ENCODE measurements around the gene NKX1-1.
"Not testable (repeated sequence)": the region's sequence is repeated elsewhere in the genome, so short reads cannot be mapped to it uniquely, and the experiment has no call there.

The NKX1-1 gene

GRCh38 chr4:1403591-1404572 is 2.4 kb downstream of the NKX1-1 start:
- DNase-seq, result peak in 2 of 3 donors; percentile 17 to 37

GRCh38 chr4:1403177-1403583 is 3.1 kb downstream of the NKX1-1 start:
- no peak for DNase-seq

GRCh38 chr4:1402516-1403091 is 3.6 kb downstream of the NKX1-1 start:
- DNase-seq, result no peak

GRCh38 chr4:1402021-1402515 is 4.2 kb downstream of the NKX1-1 start:
- no peak for DNase-seq

GRCh38 chr4:1401409-1402020 is 4.7 kb downstream of the NKX1-1 start:
- no peak for DNase-seq

GRCh38 chr4:1400831-1401408 is 5.3 kb downstream of the NKX1-1 start:
- no peak for DNase-seq

GRCh38 chr4:1400191-1400805 is 5.9 kb downstream of the NKX1-1 start:
- no peak for DNase-seq

GRCh38 chr4:1399508-1400190 is 6.6 kb downstream of the NKX1-1 start:
- no peak for DNase-seq

- DNase-seq, result no peak
These were observed 7.3 kb downstream of the NKX1-1 start for GRCh38 chr4:1398681-1399507.

- DNase-seq, result no peak
These were observed 9.3 kb downstream of the NKX1-1 start for GRCh38 chr4:1396806-1397455.

- DNase-seq, result no peak
These were observed 10.1 kb downstream of the NKX1-1 start for GRCh38 chr4:1395941-1396805.

- DNase-seq, result not testable (repeated sequence)
These were observed 10.8 kb downstream of the NKX1-1 start for GRCh38 chr4:1395389-1395820.

- DNase-seq, result not testable (repeated sequence)
These were observed 11.5 kb downstream of the NKX1-1 start for GRCh38 chr4:1394554-1395388.

- no peak for DNase-seq
These were observed 12.4 kb downstream of the NKX1-1 start for GRCh38 chr4:1393866-1394265.

- DNase-seq, result not testable (repeated sequence)
These were observed 12.9 kb downstream of the NKX1-1 start for GRCh38 chr4:1393363-1393762.

GRCh38 chr4:1385373-1386340 is 20.6 kb downstream of the NKX1-1 start:
- DNase-seq, result no peak

- DNase-seq, result no peak
These were observed 21.4 kb downstream of the NKX1-1 start for GRCh38 chr4:1384675-1385372.
